A673 (cell line): ENCODE data around the gene MDFI. TPM values are rescaled to one million over a fixed set of nuclear protein-coding genes. Genes with fewer than 3 reads are reported as not detected.

Experiments used
- Bru-seq: library from RNA; stranded (reverse); fragments of 400-500 nt; gene quantifications from one replicate; lab custom pipeline; 2021; lab: Mats Ljungman, UMichigan
- BruChase-seq, 2 experiments: library from RNA; stranded (reverse); fragments of 400-500 nt; gene quantifications; one replicate each; lab custom pipeline; 2021; lab: Mats Ljungman, UMichigan
- BruUV-seq: library from RNA; stranded (reverse); fragments of 400-500 nt; replicated peaks from 2 replicates; lab custom pipeline; 2021; lab: Mats Ljungman, UMichigan
- CTCF ChIA-PET: fragments of 300-600 bp; sonication (Branson Sonifier 250); formaldehyde crosslinking; loops from one replicate; lab custom pipeline; 2022; ENCODE audit warnings: antibody characterized with exemption; lab: Charles Lee
- POLR2A ChIA-PET: fragments of 300-600 bp; sonication (Branson Sonifier 250); formaldehyde crosslinking; loops from one replicate; lab custom pipeline; 2022; ENCODE audit warnings: antibody characterized with exemption; ENCODE audit not compliant: low non-redundant PET; lab: Charles Lee
- DNase-seq: peaks from one replicate; pipeline ENCODE4 v3.0.0-alpha.2; 2015; ENCODE audit warnings: low spot score
- H3K27ac ChIP-seq: fragments of 200-600 bp; sonication (generic); 2 replicates; pipeline ENCODE4 v1.5.1; 2016; ENCODE audit warnings: mixed run types, low read depth, mild to moderate bottlenecking, mixed read lengths, antibody characterized with exemption, low read length; ENCODE audit not compliant: poor library complexity, severe bottlenecking
- H3K27me3 ChIP-seq: fragments of 200-600 bp; sonication (generic); replicated peaks from 2 replicates; pipeline ENCODE4 v1.6.1; 2017; ENCODE audit warnings: mixed run types, low read depth, mild to moderate bottlenecking, mixed read lengths, antibody characterized with exemption, low read length; ENCODE audit not compliant: insufficient read depth, poor library complexity
- H3K36me3 ChIP-seq: fragments of 200-600 bp; sonication (generic); 2 replicates; pipeline ENCODE4 v1.6.1; 2016; ENCODE audit warnings: mixed run types, mild to moderate bottlenecking, mixed read lengths, antibody characterized with exemption, low read length; ENCODE audit not compliant: insufficient read depth, poor library complexity, severe bottlenecking
- H3K4me1 ChIP-seq: fragments of 200-600 bp; sonication (generic); 2 replicates; pipeline ENCODE4 v1.6.1; 2017; ENCODE audit warnings: mixed run types, mild to moderate bottlenecking, mixed read lengths, antibody characterized with exemption, low read length; ENCODE audit not compliant: insufficient read depth, poor library complexity, severe bottlenecking
- H3K4me3 ChIP-seq: fragments of 200-600 bp; sonication (generic); 2 replicates; pipeline ENCODE4 v1.5.1; 2016; ENCODE audit warnings: low read depth, mixed run types, mild to moderate bottlenecking, mixed read lengths, low read length; ENCODE audit not compliant: poor library complexity, severe bottlenecking
- H3K9me3 ChIP-seq: fragments of 200-600 bp; sonication (generic); 2 replicates; pipeline ENCODE4 v1.6.1; 2016; ENCODE audit warnings: mixed run types, low read depth, mild to moderate bottlenecking, mixed read lengths, antibody characterized with exemption, low read length; ENCODE audit not compliant: poor library complexity, severe bottlenecking
- EZH2 ChIP-seq: fragments of 200-600 bp; sonication (generic); IDR thresholded peaks from 2 replicates; pipeline ENCODE4 v1.6.1; 2017; ENCODE audit warnings: borderline replicate concordance, low read depth, mild to moderate bottlenecking, mixed read lengths, antibody characterized with exemption, low read length; ENCODE audit not compliant: poor library complexity, severe bottlenecking
- intact Hi-C: fragments of 100-400 bp; cut with micrococcal nuclease; formaldehyde crosslinking; loops from one replicate; pipeline ENCODE4 v1.10.0; 2022; ENCODE audit not compliant: unreplicated experiment
- long read RNA-seq: library from polyadenylated mRNA; stranded (forward); transcript quantifications from one replicate; pipeline ENCODE4 v2.0.0, GENCODE V29; 2022
- total RNA-seq: library from RNA; stranded (reverse); gene quantifications from 2 replicates; pipeline ENCODE4 v1.2.3, GENCODE V29; 2021
- TF ChIP-seq, protein P1 (sequence below): fragments of 300-800, 200-600 bp; sonication (generic); conservative IDR thresholded peaks from 2 replicates; pipeline ENCODE4 v1.5.1; 2017; ENCODE audit warnings: low read depth, mild to moderate bottlenecking, antibody characterized with exemption, low read length, moderate library complexity, mixed read lengths

MDFI gene, protein sequence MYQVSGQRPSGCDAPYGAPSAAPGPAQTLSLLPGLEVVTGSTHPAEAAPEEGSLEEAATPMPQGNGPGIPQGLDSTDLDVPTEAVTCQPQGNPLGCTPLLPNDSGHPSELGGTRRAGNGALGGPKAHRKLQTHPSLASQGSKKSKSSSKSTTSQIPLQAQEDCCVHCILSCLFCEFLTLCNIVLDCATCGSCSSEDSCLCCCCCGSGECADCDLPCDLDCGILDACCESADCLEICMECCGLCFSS
- 342 and 346 TPM in 2 replicates for total RNA-seq
- Bru-seq, nascent RNA: percentile 92 among the genes with signal in this experiment
- BruChase-seq, experiment 1, labeled RNA remaining after a 2-hour chase: percentile 84 among the genes with signal in this experiment
- BruChase-seq, experiment 2, labeled RNA remaining after a 6-hour chase: percentile 88 among the genes with signal in this experiment
- long read RNA-seq, transcript MDFI-201 (5 exons, 1,629 nt): major isoform, 8 of 14 reads
- long read RNA-seq, partial matches to known transcripts: 0 of 14 reads
- long read RNA-seq, other reads (novel, unspliced or antisense): 6 of 14 reads

DNA sequence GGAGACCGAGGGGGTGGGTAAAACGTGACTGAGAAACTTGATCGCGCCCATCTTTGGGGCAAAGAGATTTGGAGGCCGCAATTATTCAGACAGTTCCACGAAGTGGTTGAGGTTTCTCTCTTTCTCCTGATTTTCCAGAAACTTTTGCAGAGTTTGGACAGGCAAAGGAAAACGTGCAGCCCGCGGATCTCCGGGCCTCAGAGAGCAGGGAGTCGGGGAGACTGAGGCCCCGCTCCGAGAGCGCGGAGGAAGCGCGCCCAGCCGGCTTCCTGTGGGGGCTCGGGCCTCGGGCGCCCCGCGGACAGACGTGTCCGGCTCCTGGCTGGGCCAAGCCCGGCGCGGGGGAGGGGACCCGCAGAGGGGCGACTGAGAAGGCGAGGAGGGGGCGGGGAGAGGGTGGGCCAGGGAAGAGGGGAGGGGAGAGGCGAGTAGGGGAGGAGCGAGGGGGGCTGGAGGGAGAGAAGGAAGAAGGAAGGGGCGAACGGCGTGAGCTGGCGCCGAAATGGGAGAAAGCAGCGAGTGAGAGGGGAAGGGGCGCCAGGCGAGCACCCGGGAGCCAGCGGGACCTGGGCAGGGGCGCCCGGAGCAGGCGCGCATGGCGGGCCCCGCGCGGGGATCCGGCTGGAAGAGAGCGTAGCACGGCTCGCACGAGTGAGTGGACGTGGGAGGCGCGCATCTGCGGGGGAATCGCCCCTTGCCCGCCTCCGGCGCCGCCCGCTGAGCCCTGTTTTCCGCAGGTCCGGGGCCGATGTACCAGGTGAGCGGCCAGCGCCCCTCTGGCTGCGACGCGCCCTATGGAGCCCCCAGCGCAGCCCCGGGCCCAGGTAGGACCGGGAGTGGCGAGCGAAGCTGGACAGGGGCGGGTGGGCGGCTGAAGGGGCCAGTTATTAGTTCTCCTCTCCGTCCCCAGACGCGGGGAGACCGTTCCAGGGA lies at the start of gene MDFI:
MDFI (plus strand) TSS at position 467 of the 933 bp plus-strand sequence; CDS start at position 749, 282 bp downstream.
- no peaks in the 10 kb centered on the region for H3K9me3 ChIP-seq
- peak within 1 kb of the TSS; percentile 99 for H3K27ac ChIP-seq
- peaks cover 72% of the 10 kb centered on the region for H3K4me1 ChIP-seq
- CTCF ChIA-PET: interaction anchor here (0.7 kb wide), 1 partner anchor 176 kb away, joined by 8 read pairs; no protein-coding TSS in a partner anchor
- BruUV-seq: TSS peak; percentile 28
- intact Hi-C loops: no loop called here
- peak within 1 kb of the TSS; percentile 97 for H3K4me3 ChIP-seq
- peaks cover 16% of the 10 kb centered on the region for H3K36me3 ChIP-seq
- TF ChIP-seq, protein P1, sequence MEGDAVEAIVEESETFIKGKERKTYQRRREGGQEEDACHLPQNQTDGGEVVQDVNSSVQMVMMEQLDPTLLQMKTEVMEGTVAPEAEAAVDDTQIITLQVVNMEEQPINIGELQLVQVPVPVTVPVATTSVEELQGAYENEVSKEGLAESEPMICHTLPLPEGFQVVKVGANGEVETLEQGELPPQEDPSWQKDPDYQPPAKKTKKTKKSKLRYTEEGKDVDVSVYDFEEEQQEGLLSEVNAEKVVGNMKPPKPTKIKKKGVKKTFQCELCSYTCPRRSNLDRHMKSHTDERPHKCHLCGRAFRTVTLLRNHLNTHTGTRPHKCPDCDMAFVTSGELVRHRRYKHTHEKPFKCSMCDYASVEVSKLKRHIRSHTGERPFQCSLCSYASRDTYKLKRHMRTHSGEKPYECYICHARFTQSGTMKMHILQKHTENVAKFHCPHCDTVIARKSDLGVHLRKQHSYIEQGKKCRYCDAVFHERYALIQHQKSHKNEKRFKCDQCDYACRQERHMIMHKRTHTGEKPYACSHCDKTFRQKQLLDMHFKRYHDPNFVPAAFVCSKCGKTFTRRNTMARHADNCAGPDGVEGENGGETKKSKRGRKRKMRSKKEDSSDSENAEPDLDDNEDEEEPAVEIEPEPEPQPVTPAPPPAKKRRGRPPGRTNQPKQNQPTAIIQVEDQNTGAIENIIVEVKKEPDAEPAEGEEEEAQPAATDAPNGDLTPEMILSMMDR: no peak
- TF ChIP-seq EZH2: no peak
- DNase-seq: peak; percentile 82
- H3K27me3 ChIP-seq: no peaks in the 10 kb centered on the region
- POLR2A ChIA-PET: no interaction called here

DNA sequence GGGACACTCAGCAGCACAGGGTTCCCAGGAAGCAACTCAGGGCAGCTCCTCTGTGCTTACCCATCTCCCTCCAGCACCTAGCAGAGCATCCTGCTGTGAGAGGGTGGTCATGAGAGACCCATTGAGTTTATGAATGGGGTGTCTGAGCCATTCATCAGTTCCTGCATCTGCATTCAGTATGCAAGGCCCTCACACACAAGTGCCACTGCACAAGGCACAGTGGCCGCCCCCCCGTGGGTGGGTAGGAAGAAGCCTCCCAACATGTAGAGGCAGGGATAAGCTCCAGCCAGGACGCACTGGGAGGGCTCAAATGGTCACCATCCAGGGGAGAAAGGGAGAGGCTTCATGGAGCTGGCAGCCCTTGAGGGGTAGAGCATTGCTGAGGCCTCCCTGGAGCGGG lies 49.0 kb upstream of the MDFI start:
- H3K27me3 ChIP-seq: no peaks in the 10 kb centered on the region
- H3K4me1 ChIP-seq: peaks cover 7% of the 10 kb centered on the region
- intact Hi-C loops: no loop called here
- no peak overlapping the region for H3K27ac ChIP-seq
- H3K36me3 ChIP-seq: peaks cover 19% of the 10 kb centered on the region
- no TSS peak for BruUV-seq
- no peak for DNase-seq
- TF ChIP-seq, protein P1: no peak
- no peak for TF ChIP-seq EZH2
- CTCF ChIA-PET: interaction anchor here (1.5 to 1.7 kb wide), 2 partner anchors 94 to 165 kb away, joined by 5 to 6 read pairs; no protein-coding TSS in a partner anchor
- H3K9me3 ChIP-seq: no peaks in the 10 kb centered on the region
- POLR2A ChIA-PET: no interaction called here
- no peak overlapping the region for H3K4me3 ChIP-seq
